CD14-positive monocyte (primary cell): ENCODE results near the gene VANGL1. TPM values are rescaled to one million over a fixed set of nuclear protein-coding genes. Genes with fewer than 3 reads are reported as not detected.

Source experiments
- DNase-seq, 3 donors: peaks; one replicate each; pipeline ENCODE4 v3.0.0-alpha.2; 2011 to 2022
- H2AFZ ChIP-seq: 2 replicates; pipeline ENCODE4 v1.6.0; 2012; ENCODE audit warnings: mild to moderate bottlenecking, low read depth, low read length, inconsistent platforms; ENCODE audit not compliant: insufficient read depth, poor library complexity, severe bottlenecking
- H3K27ac ChIP-seq, 2 donors: 1 replicate in 1 of 2; 2 replicates in 1 of 2; pipeline ENCODE4 v1.5.1; 2012 to 2013; ENCODE audit warnings: low read length in 2 of 2, control low read depth in 1 of 2, inconsistent platforms in 1 of 2, low read depth in 1 of 2, mild to moderate bottlenecking in 1 of 2
- H3K27me3 ChIP-seq, 2 donors: one replicate each; pipeline versions ENCODE4 v1.6.0 to v1.6.1; 2011 to 2013; ENCODE audit warnings: low read length in 2 of 2; ENCODE audit not compliant: control insufficient read depth in 2 of 2, insufficient read depth in 2 of 2
- H3K36me3 ChIP-seq, 2 donors: replicated peaks in 1 of 2; 1 replicate in 1 of 2; 2 replicates in 1 of 2; pipeline versions ENCODE4 v1.5.1 to v1.6.1; 2012 to 2013; ENCODE audit warnings: low read length in 2 of 2, control low read depth in 1 of 2, inconsistent platforms in 1 of 2, mild to moderate bottlenecking in 1 of 2; ENCODE audit not compliant: insufficient read depth in 2 of 2, control insufficient read depth in 1 of 2
- H3K4me1 ChIP-seq, 2 donors: 1 replicate in 1 of 2; 2 replicates in 1 of 2; pipeline versions ENCODE4 v1.5.1 to v1.6.1; 2012 to 2013; ENCODE audit warnings: low read length in 2 of 2, control low read depth in 1 of 2, inconsistent platforms in 1 of 2, mild to moderate bottlenecking in 1 of 2, moderate library complexity in 1 of 2; ENCODE audit not compliant: insufficient read depth in 2 of 2, control insufficient read depth in 1 of 2
- H3K4me2 ChIP-seq: replicated peaks from 2 replicates; pipeline ENCODE3; 2012; ENCODE audit warnings: low read length, moderate library complexity, mild to moderate bottlenecking; ENCODE audit not compliant: poor library complexity, severe bottlenecking; ENCODE audit errors: extremely low read depth
- H3K4me3 ChIP-seq, 3 experiments: fragments of 200-600 bp in 1 of 3; sonication (generic) in 1 of 3; replicated peaks in 1 of 3; 1 replicate in 2 of 3; 2 replicates in 1 of 3; pipeline ENCODE4 v1.5.1; 2011 to 2013; ENCODE audit warnings: low read length in 3 of 3, mild to moderate bottlenecking in 3 of 3, control low read depth in 2 of 3, low read depth in 2 of 3, inconsistent platforms in 1 of 3, moderate library complexity in 1 of 3
- H3K79me2 ChIP-seq: 2 replicates; pipeline ENCODE4 v1.6.0; 2012; ENCODE audit warnings: mild to moderate bottlenecking, control low read depth, inconsistent platforms, low read length, moderate library complexity; ENCODE audit not compliant: insufficient read depth
- H3K9ac ChIP-seq: 2 replicates; pipeline ENCODE4 v1.6.0; 2017; ENCODE audit warnings: low read length, mild to moderate bottlenecking; ENCODE audit not compliant: insufficient read depth, poor library complexity, severe bottlenecking
- H3K9me3 ChIP-seq, 2 donors: replicated peaks in 1 of 2; 1 replicate in 1 of 2; 2 replicates in 1 of 2; pipeline versions ENCODE4 v1.5.1 to v1.6.1; 2012 to 2013; ENCODE audit warnings: low read length in 2 of 2, control low read depth in 1 of 2; ENCODE audit not compliant: control insufficient read depth in 1 of 2, insufficient read depth in 1 of 2
- H4K20me1 ChIP-seq: 2 replicates; pipeline ENCODE4 v1.6.0; 2012; ENCODE audit warnings: mild to moderate bottlenecking, low read length, control low read depth, moderate library complexity; ENCODE audit not compliant: insufficient read depth
- H3K27ac Mint-ChIP-seq, 7 donors: one replicate each; pipeline ENCODE4 v1.8.0; 2020; ENCODE audit warnings: mild to moderate bottlenecking in 7 of 7, mixed read lengths in 7 of 7, moderate library complexity in 6 of 7, inconsistent platforms in 2 of 7
- H3K27me3 Mint-ChIP-seq, 3 donors: one replicate each; pipeline ENCODE4 v1.8.0; 2021 to 2022; ENCODE audit warnings: low read depth in 3 of 3, mild to moderate bottlenecking in 3 of 3, mixed read lengths in 3 of 3, moderate library complexity in 3 of 3, inconsistent platforms in 1 of 3
- H3K36me3 Mint-ChIP-seq, 2 donors: one replicate each; pipeline ENCODE4 v1.8.0; 2020; ENCODE audit warnings: mixed read lengths in 2 of 2, inconsistent platforms in 1 of 2, mild to moderate bottlenecking in 1 of 2
- H3K4me1 Mint-ChIP-seq: one replicate; pipeline ENCODE4 v1.8.0; 2020; ENCODE audit warnings: mild to moderate bottlenecking, mixed read lengths
- H3K4me3 Mint-ChIP-seq, 2 donors: one replicate each; pipeline ENCODE4 v1.8.0; 2020; ENCODE audit warnings: mild to moderate bottlenecking in 2 of 2, mixed read lengths in 2 of 2, moderate library complexity in 1 of 2
- H3K9me3 Mint-ChIP-seq, 7 donors: one replicate each; pipeline ENCODE4 v1.8.0; 2020 to 2022; ENCODE audit warnings: mixed read lengths in 7 of 7, mild to moderate bottlenecking in 6 of 7, moderate library complexity in 6 of 7, inconsistent platforms in 2 of 7
- WGBS: methylation state at CpG from one replicate; pipeline ENCODE4 v1.1.5; 2013; ENCODE audit warnings: missing lambda C conversion rate; ENCODE audit not compliant: insufficient coverage; 5-methylcytosine and 5-hydroxymethylcytosine counted together
- intact Hi-C, 2 donors: fragments of 100-400 bp; cut with micrococcal nuclease; formaldehyde crosslinking; loops; one replicate each; pipeline versions ENCODE4 v1.15.0 to v1.15.1; 2023
- polyA plus RNA-seq, 3 donors: library from polyadenylated mRNA; depleted of rRNA in 1 of 3; unstranded in 2 of 3; stranded (reverse) in 1 of 3; fragments of 300-500 nt in 2 of 3; fragments of >200 nt in 1 of 3; fragmentation: Illumina TruSeq in 2 of 3; gene quantifications; 1 replicate in 2 of 3; 2 replicates in 1 of 3; pipeline ENCODE4 v1.2.3, GENCODE V29; 2012 to 2021
- TF ChIP-seq, protein P1 (sequence below): fragments of 200-600 bp; IDR thresholded peaks from one replicate; pipeline ENCODE4 v1.8.0; 2022; ENCODE audit warnings: antibody characterized with exemption, mild to moderate bottlenecking

The VANGL1 gene
- polyA plus RNA-seq, 3 donors = 0.67 to 2.0 (median 1.3) TPM

- Histone ChIP-seq H3K9ac (no peak overlapping the region), H3K4me3 (no peak overlapping the region), H3K9me3 (peaks cover 3 to 5% of the 10 kb centered on the region in 2 donors), H3K79me2 (no peaks in the 10 kb centered on the region), H3K4me1 (no peaks in the 10 kb centered on the region), H2AFZ (no peak overlapping the region), H4K20me1 (no peaks in the 10 kb centered on the region), H3K36me3 (no peaks in the 10 kb centered on the region), H3K27ac (no peak overlapping the region), H3K27me3 (no peaks in the 10 kb centered on the region), H3K4me2 (no peak overlapping the region)
- peaks cover 0 to 9% (median 6%) of the 10 kb centered on the region in 7 donors for H3K9me3 Mint-ChIP-seq
- WGBS = 86% methylated on average over 1 of the region's 4 CpGs
- no peaks in the 10 kb centered on the region for H3K4me1 Mint-ChIP-seq
- TF ChIP-seq, protein P1, sequence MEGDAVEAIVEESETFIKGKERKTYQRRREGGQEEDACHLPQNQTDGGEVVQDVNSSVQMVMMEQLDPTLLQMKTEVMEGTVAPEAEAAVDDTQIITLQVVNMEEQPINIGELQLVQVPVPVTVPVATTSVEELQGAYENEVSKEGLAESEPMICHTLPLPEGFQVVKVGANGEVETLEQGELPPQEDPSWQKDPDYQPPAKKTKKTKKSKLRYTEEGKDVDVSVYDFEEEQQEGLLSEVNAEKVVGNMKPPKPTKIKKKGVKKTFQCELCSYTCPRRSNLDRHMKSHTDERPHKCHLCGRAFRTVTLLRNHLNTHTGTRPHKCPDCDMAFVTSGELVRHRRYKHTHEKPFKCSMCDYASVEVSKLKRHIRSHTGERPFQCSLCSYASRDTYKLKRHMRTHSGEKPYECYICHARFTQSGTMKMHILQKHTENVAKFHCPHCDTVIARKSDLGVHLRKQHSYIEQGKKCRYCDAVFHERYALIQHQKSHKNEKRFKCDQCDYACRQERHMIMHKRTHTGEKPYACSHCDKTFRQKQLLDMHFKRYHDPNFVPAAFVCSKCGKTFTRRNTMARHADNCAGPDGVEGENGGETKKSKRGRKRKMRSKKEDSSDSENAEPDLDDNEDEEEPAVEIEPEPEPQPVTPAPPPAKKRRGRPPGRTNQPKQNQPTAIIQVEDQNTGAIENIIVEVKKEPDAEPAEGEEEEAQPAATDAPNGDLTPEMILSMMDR = no peak
- DNase-seq = no peak
- H3K27me3 Mint-ChIP-seq = peaks cover 0 to 5% (median 0%) of the 10 kb centered on the region in 3 donors
- H3K4me3 Mint-ChIP-seq = no peak overlapping the region
- intact Hi-C loops = no loop called here
- peak overlapping the region in 1 of 7 donors; percentile 26 for H3K27ac Mint-ChIP-seq
- no peaks in the 10 kb centered on the region for H3K36me3 Mint-ChIP-seq
Observed at GRCh38 chr1:115593365-115594259, 48.2 kb upstream of the VANGL1 start.

- DNase-seq = no peak
- no peaks in the 10 kb centered on the region for H3K36me3 ChIP-seq
- no peak overlapping the region for H2AFZ ChIP-seq
- intact Hi-C loops = no loop called here
- no peaks in the 10 kb centered on the region for H4K20me1 ChIP-seq
- no peak overlapping the region for H3K27ac Mint-ChIP-seq
- H3K4me1 Mint-ChIP-seq = no peaks in the 10 kb centered on the region
- no peak overlapping the region for H3K27ac ChIP-seq
- no peaks in the 10 kb centered on the region for H3K27me3 ChIP-seq
- no peak overlapping the region for H3K4me3 ChIP-seq
- H3K9me3 Mint-ChIP-seq = peaks cover 0 to 9% (median 5%) of the 10 kb centered on the region in 7 donors
- H3K27me3 Mint-ChIP-seq = peaks cover 2 to 7% (median 2%) of the 10 kb centered on the region in 3 donors
- TF ChIP-seq, protein P1 = no peak
- H3K9me3 ChIP-seq = peaks cover under 1 to 3% of the 10 kb centered on the region in 2 donors
- 92% methylated on average over 4 of the region's 4 CpGs for WGBS
- H3K4me1 ChIP-seq = no peaks in the 10 kb centered on the region
- H3K4me2 ChIP-seq = no peak overlapping the region
- no peak overlapping the region for H3K4me3 Mint-ChIP-seq
- no peaks in the 10 kb centered on the region for H3K36me3 Mint-ChIP-seq
- H3K9ac ChIP-seq = no peak overlapping the region
- no peaks in the 10 kb centered on the region for H3K79me2 ChIP-seq
Observed at GRCh38 chr1:115594600-115594999, 47.2 kb upstream of the VANGL1 start.
